T-helper 17 cell (primary cell): Measurements from ENCODE around the gene ZNF223. TPM values are rescaled to one million over a fixed set of nuclear protein-coding genes. Genes with fewer than 3 reads are reported as not detected.

Experiments used
- ATAC-seq: fragments of 150-1000 bp; cut with Tn5 transposase; 2 replicates; pipeline ENCODE4 v1.10.0; 2021; ENCODE audit warnings: mild to moderate bottlenecking, moderate library complexity
- DNase-seq, 3 donors: peaks; one replicate each; pipeline versions ENCODE4 v3.0.0 to v3.0.0-alpha.2; 2020 to 2021
- H3K9me3 ChIP-seq: one replicate; pipeline ENCODE4 v1.7.0; 2013; ENCODE audit warnings: low read length, mild to moderate bottlenecking; ENCODE audit not compliant: control insufficient read depth, poor library complexity, severe bottlenecking
- H3K27ac Mint-ChIP-seq: one replicate; pipeline ENCODE4 v1.8.0; 2022; ENCODE audit warnings: mild to moderate bottlenecking, moderate library complexity, mixed read lengths
- H3K27me3 Mint-ChIP-seq: one replicate; pipeline ENCODE4 v1.8.0; 2022; ENCODE audit warnings: mixed read lengths
- H3K36me3 Mint-ChIP-seq: one replicate; pipeline ENCODE4 v1.8.0; 2022; ENCODE audit warnings: low read depth, mixed read lengths
- H3K4me1 Mint-ChIP-seq: one replicate; pipeline ENCODE4 v1.8.0; 2022; ENCODE audit warnings: mild to moderate bottlenecking, mixed read lengths
- H3K4me3 Mint-ChIP-seq: one replicate; pipeline ENCODE4 v1.8.0; 2022; ENCODE audit warnings: mild to moderate bottlenecking, moderate library complexity, mixed read lengths
- total RNA-seq, 4 donors: library from RNA in 2 of 4; stranded (reverse) in 2 of 4; gene quantifications; one replicate each; pipeline ENCODE4 v1.2.3 and lab custom pipeline; 2022 to 2026

ZNF223 gene
- total RNA-seq, 2 donors from 2014 or later: 0.47 to 1.3 TPM

GRCh38 chr19:44093931-44094765, 42.3 kb downstream of the ZNF223 start, which contains the start of gene ZNF224:
Gene ZNF224 (plus strand): TSS chr19:44094361. CDS start chr19:44097874, 3,513 bp downstream.
- peaks cover 5% of the 10 kb centered on the region for H3K36me3 Mint-ChIP-seq
- H3K4me3 Mint-ChIP-seq: peak within 1 kb of the TSS; percentile 98
- ATAC-seq: peak; percentile 92
- H3K9me3 ChIP-seq: no peaks in the 10 kb centered on the region
- no peaks in the 10 kb centered on the region for H3K27me3 Mint-ChIP-seq
- peaks cover 11% of the 10 kb centered on the region for H3K4me1 Mint-ChIP-seq
- H3K27ac Mint-ChIP-seq: peak within 1 kb of the TSS; percentile 87
- DNase-seq: peak; percentile 57 to 67 (median 60)

GRCh38 chr19:44107751-44108150, 55.9 kb downstream of the ZNF223 start:
- H3K27ac Mint-ChIP-seq: no peak overlapping the region
- no peak for DNase-seq
- peaks cover 3% of the 10 kb centered on the region for H3K4me1 Mint-ChIP-seq
- peaks cover 27% of the 10 kb centered on the region for H3K9me3 ChIP-seq
- H3K4me3 Mint-ChIP-seq: no peak overlapping the region
- no peaks in the 10 kb centered on the region for H3K27me3 Mint-ChIP-seq
- ATAC-seq: no peak
- H3K36me3 Mint-ChIP-seq: peaks cover 6% of the 10 kb centered on the region

GRCh38 chr19:44109458-44109857, 57.6 kb downstream of the ZNF223 start:
- Mint-ChIP-seq H3K4me1 (peaks cover 10% of the 10 kb centered on the region), H3K27ac (no peak overlapping the region), H3K4me3 (no peak overlapping the region), H3K36me3 (peaks cover 3% of the 10 kb centered on the region), H3K27me3 (no peaks in the 10 kb centered on the region)
- ATAC-seq (no peak), DNase-seq (no peak)
- peaks cover 18% of the 10 kb centered on the region for H3K9me3 ChIP-seq

GRCh38 chr19:44111910-44112463, 60.2 kb downstream of the ZNF223 start:
- no peak for DNase-seq
- H3K36me3 Mint-ChIP-seq: peaks cover 2% of the 10 kb centered on the region
- H3K4me1 Mint-ChIP-seq: peaks cover 10% of the 10 kb centered on the region
- H3K4me3 Mint-ChIP-seq: peak overlapping the region; percentile 5
- no peak for ATAC-seq
- peaks cover 11% of the 10 kb centered on the region for H3K9me3 ChIP-seq
- H3K27ac Mint-ChIP-seq: no peak overlapping the region
- H3K27me3 Mint-ChIP-seq: no peaks in the 10 kb centered on the region

- Mint-ChIP-seq H3K27ac (peak overlapping the region; percentile 85), H3K4me3 (peak overlapping the region; percentile 97)
- ATAC-seq: no peak
These were observed 60.9 kb downstream of the ZNF223 start for GRCh38 chr19:44112802-44113137.

GRCh38 chr19:44113138-44113783, 61.4 kb downstream of the ZNF223 start, which contains the start of gene ZNF225:
Gene ZNF225 (plus strand): TSS chr19:44113399. CDS start chr19:44115828, 2,429 bp downstream.
- H3K27ac Mint-ChIP-seq: peak within 1 kb of the TSS; percentile 85
- peaks cover 10% of the 10 kb centered on the region for H3K4me1 Mint-ChIP-seq
- peak within 1 kb of the TSS; percentile 97 for H3K4me3 Mint-ChIP-seq
- no peaks in the 10 kb centered on the region for H3K9me3 ChIP-seq
- DNase-seq: peak; percentile 51 to 67 (median 55)
- peak; percentile 100 for ATAC-seq
- no peaks in the 10 kb centered on the region for H3K27me3 Mint-ChIP-seq
- peaks cover 2% of the 10 kb centered on the region for H3K36me3 Mint-ChIP-seq

More at GRCh38 chr19:44112802-44113137, 60.9 kb downstream of the ZNF223 start:
- H3K9me3 ChIP-seq: peaks cover 3% of the 10 kb centered on the region
- DNase-seq: no peak
- H3K36me3 Mint-ChIP-seq: peaks cover 2% of the 10 kb centered on the region
- no peaks in the 10 kb centered on the region for H3K27me3 Mint-ChIP-seq
- peaks cover 10% of the 10 kb centered on the region for H3K4me1 Mint-ChIP-seq

- Mint-ChIP-seq H3K27ac (peak overlapping the region; percentile 85), H3K36me3 (peaks cover 5% of the 10 kb centered on the region), H3K27me3 (no peaks in the 10 kb centered on the region), H3K4me3 (peak overlapping the region; percentile 97), H3K4me1 (peaks cover 10% of the 10 kb centered on the region)
- no peaks in the 10 kb centered on the region for H3K9me3 ChIP-seq
- DNase-seq (no peak), ATAC-seq (no peak)
These were observed 62.1 kb downstream of the ZNF223 start for GRCh38 chr19:44113784-44114390.

Other genes with a start within 250 kb of the ZNF223 start
- under 1 TPM in 1 of 2 donors, not detected in 1; 0.45 TPM for gene LYPD5, start 249.6 kb upstream of the ZNF223 start, total RNA-seq
- 1 to 10 TPM; 4.4 to 6.9 TPM for gene ZNF283, start 224.7 kb upstream of the ZNF223 start, total RNA-seq
- 1 to 10 TPM in 1 of 2 donors, under 1 TPM in 1; 0.35 to 1.4 TPM for gene ZNF404, start 168.1 kb upstream of the ZNF223 start, total RNA-seq
- gene ZNF45, start 116.8 kb upstream of the ZNF223 start, total RNA-seq: 10 to 100 TPM in 1 of 2 donors, 1 to 10 TPM in 1; 7.1 to 11.0 TPM
- under 1 TPM; 0.16 to 0.40 TPM for gene ZNF221, start 100.8 kb upstream of the ZNF223 start, total RNA-seq
- gene ZNF155, start 67.8 kb upstream of the ZNF223 start, total RNA-seq: 1 to 10 TPM; 3.5 to 4.3 TPM
- 1 to 10 TPM; 2.0 to 2.6 TPM for gene ZNF230, start 49.1 kb upstream of the ZNF223 start, total RNA-seq
- 1 to 10 TPM; 3.0 to 4.0 TPM for gene ZNF222, start 26.7 kb upstream of the ZNF223 start, total RNA-seq
- gene ZNF284, start 20.1 kb downstream of the ZNF223 start, total RNA-seq: 1 to 10 TPM; 1.6 to 1.9 TPM
- gene ZNF224, start 42.3 kb downstream of the ZNF223 start, total RNA-seq: 10 to 100 TPM; 30.6 to 34.8 TPM
- gene ZNF225, start 61.4 kb downstream of the ZNF223 start, total RNA-seq: 1 to 10 TPM in 1 of 2 donors, under 1 TPM in 1; 0.63 to 1.7 TPM
- gene ZNF234, start 89.5 kb downstream of the ZNF223 start, total RNA-seq: 1 to 10 TPM; 3.7 to 5.5 TPM
- gene ZNF226, start 113.1 kb downstream of the ZNF223 start, total RNA-seq: 10 to 100 TPM; 11.4 to 16.0 TPM
- 10 to 100 TPM; 11.8 to 22.5 TPM for gene ZNF227, start 160.5 kb downstream of the ZNF223 start, total RNA-seq
- under 1 TPM; 0.10 to 0.45 TPM for gene ZNF233, start 207.8 kb downstream of the ZNF223 start, total RNA-seq